ENCODE data around the gene JARID2. TPM values are rescaled to one million over a fixed set of nuclear protein-coding genes. Genes with fewer than 3 reads are reported as not detected.

JARID2 gene
- total and polyA plus RNA-seq, 2 of the 13 experiments (the other 11 are each of a cell fraction or from before 2014, with no cell fraction given), result 7.5 to 10.3 TPM

- Histone ChIP-seq H3K4me2 (ENCODE audit: low read depth, low read length) (no peak overlapping the region), H3K36me3 (replicated peaks in 1 of 2; ENCODE audit: control insufficient read depth in 1 of 2, insufficient read depth in 2 of 2, low read length in 2 of 2) (no peaks in the 10 kb centered on the region), H3K79me2 (ENCODE audit: insufficient read depth, low read length) (peaks cover 28% of the 10 kb centered on the region), H3K4me3 (replicated peaks in 1 of 3; ENCODE audit: insufficient read depth in 1 of 3, low read depth in 2 of 3, low read length in 3 of 3) (no peak overlapping the region), H3K27me3 (ENCODE audit: control insufficient read depth in 1 of 2, insufficient read depth in 2 of 2, low read length in 2 of 2) (no peaks in the 10 kb centered on the region), H3K4me1 (ENCODE audit: insufficient read depth, low read length) (no peaks in the 10 kb centered on the region), H3K27ac (ENCODE audit: extremely low read length, insufficient read depth, low read length) (no peak overlapping the region), H2AFZ (ENCODE audit: low read length) (no peak overlapping the region), H3K9ac (ENCODE audit: insufficient read depth, low read depth, low read length) (no peak overlapping the region), H4K20me1 (ENCODE audit: insufficient read depth, low read length) (peaks cover 10% of the 10 kb centered on the region), H3K9me3 (ENCODE audit: low read length) (no peaks in the 10 kb centered on the region)
- ChIA-PET POLR2A (no interaction called here), CTCF (ENCODE audit: low intra/inter-chr PET ratio, low total read pairs) (no interaction called here)
- in situ Hi-C loops (cut with HindIII; ENCODE audit: extremely low pct_ligation_motif_present, low pct_unique_long_range_greater_than_20kb) (loop anchor here (10.0 kb wide), 1 partner anchor 1172 kb away; no protein-coding TSS in a partner anchor), intact Hi-C loops (cut with micrococcal nuclease; ENCODE audit: unreplicated experiment) (no loop called here)
- 87% methylated on average over 5 of the region's 5 CpGs for WGBS (ENCODE audit: low lambda C conversion rate)
- no TSS peak for BruUV-seq (replicated peaks)
- ATAC-seq, result no peak
- FAIRE-seq, result no peak
- no peak for DNase-seq (ENCODE audit: low spot score)
- no peak for TF ChIP-seq SNAPC5 (CRISPR knock-in tag; IDR thresholded peaks at IDR 0.05; ENCODE audit: borderline replicate concordance)
- no peak for TF ChIP-seq GATAD2A (CRISPR knock-in tag; IDR thresholded peaks at IDR 0.05)
- TF ChIP-seq ZNF713 (CRISPR knock-in tag; IDR thresholded peaks at IDR 0.05), result no peak
- TF ChIP-seq ZSCAN20 (CRISPR knock-in tag; IDR thresholded peaks at IDR 0.05; ENCODE audit: borderline replicate concordance), result no peak
- TF ChIP-seq GLMP (CRISPR knock-in tag; IDR thresholded peaks at IDR 0.05; ENCODE audit: borderline replicate concordance), result no peak
- TF ChIP-seq ZNF747 (CRISPR knock-in tag; IDR thresholded peaks at IDR 0.05; ENCODE audit: borderline replicate concordance), result no peak
- TF ChIP-seq CEBPZ (IDR thresholded peaks at IDR 0.05; ENCODE audit: low read length), result no peak
- TF ChIP-seq ZNF124 (CRISPR knock-in tag; IDR thresholded peaks at IDR 0.05), result no peak
- TF ChIP-seq THAP9 (CRISPR knock-in tag; IDR thresholded peaks at IDR 0.05; ENCODE audit: borderline replicate concordance), result no peak
- TF ChIP-seq ARID4A (CRISPR knock-in tag; IDR thresholded peaks at IDR 0.05; ENCODE audit: borderline replicate concordance), result no peak
- no peak for TF ChIP-seq RXRB (CRISPR knock-in tag; IDR thresholded peaks at IDR 0.05; ENCODE audit: borderline replicate concordance)
Observed at GRCh38 chr6:15387118-15387517, 141.2 kb downstream of the JARID2 start.

All from HepG2 (cell line).